ENCODE measurements around the gene EPHB4.

EPHB4 gene

GRCh38 chr7:100864263-100864845 lies 37.0 kb upstream of the EPHB4 start:
- TF ChIP-seq CTCF (IDR thresholded peaks at IDR 0.05; ENCODE audit: low read depth, low read length), result no peak

GRCh38 chr7:100863406-100863950 lies 36.2 kb upstream of the EPHB4 start:
- H3K36me3 ChIP-seq, result no peaks in the 10 kb centered on the region
- no peak overlapping the region for H3K27ac ChIP-seq
- TF ChIP-seq CTCF (IDR thresholded peaks at IDR 0.05; ENCODE audit: low read depth, low read length), result no peak
- no peak overlapping the region for H3K4me3 ChIP-seq (ENCODE audit: low read depth, low read length)
- no peak for DNase-seq
- H3K27me3 ChIP-seq (ENCODE audit: insufficient read depth, low read depth, severe bottlenecking), result no peaks in the 10 kb centered on the region
- H3K9me3 ChIP-seq (ENCODE audit: severe bottlenecking), result no peaks in the 10 kb centered on the region

More at GRCh38 chr7:100864263-100864845, 37.0 kb upstream of the EPHB4 start:
- Histone ChIP-seq H3K9me3 (ENCODE audit: severe bottlenecking) (no peaks in the 10 kb centered on the region), H3K27ac (no peak overlapping the region), H3K4me3 (ENCODE audit: low read depth, low read length) (no peak overlapping the region), H3K27me3 (ENCODE audit: insufficient read depth, low read depth, severe bottlenecking) (no peaks in the 10 kb centered on the region), H3K36me3 (no peaks in the 10 kb centered on the region)
- DNase-seq, result no peak

- Histone ChIP-seq H3K9me3 (ENCODE audit: severe bottlenecking) (no peaks in the 10 kb centered on the region), H3K4me3 (ENCODE audit: low read depth, low read length) (no peak overlapping the region), H3K27me3 (ENCODE audit: insufficient read depth, low read depth, severe bottlenecking) (no peaks in the 10 kb centered on the region), H3K36me3 (no peaks in the 10 kb centered on the region), H3K27ac (no peak overlapping the region)
- no peak for TF ChIP-seq CTCF (IDR thresholded peaks at IDR 0.05; ENCODE audit: low read depth, low read length)
- DNase-seq, result no peak
These were observed 34.3 kb upstream of the EPHB4 start for GRCh38 chr7:100861616-100861985.

GRCh38 chr7:100860702-100861615 lies 33.6 kb upstream of the EPHB4 start:
- H3K27me3 ChIP-seq (ENCODE audit: insufficient read depth, low read depth, severe bottlenecking), result no peaks in the 10 kb centered on the region
- no peak overlapping the region for H3K4me3 ChIP-seq (ENCODE audit: low read depth, low read length)
- DNase-seq, result no peak
- no peaks in the 10 kb centered on the region for H3K36me3 ChIP-seq
- TF ChIP-seq CTCF (IDR thresholded peaks at IDR 0.05; ENCODE audit: low read depth, low read length), result no peak
- H3K27ac ChIP-seq, result no peak overlapping the region
- H3K9me3 ChIP-seq (ENCODE audit: severe bottlenecking), result no peaks in the 10 kb centered on the region

GRCh38 chr7:100859856-100860255 lies 32.5 kb upstream of the EPHB4 start:
- no peak for TF ChIP-seq CTCF (IDR thresholded peaks at IDR 0.05; ENCODE audit: low read depth, low read length)
- no peak for DNase-seq
- no peak overlapping the region for H3K27ac ChIP-seq
- no peak overlapping the region for H3K4me3 ChIP-seq (ENCODE audit: low read depth, low read length)
- H3K9me3 ChIP-seq (ENCODE audit: severe bottlenecking), result no peaks in the 10 kb centered on the region
- H3K27me3 ChIP-seq (ENCODE audit: insufficient read depth, low read depth, severe bottlenecking), result no peaks in the 10 kb centered on the region
- H3K36me3 ChIP-seq, result no peaks in the 10 kb centered on the region
